NB4 (cell line): ENCODE data around the gene ZBTB9.

Source experiments
- CTCF ChIP-seq: IDR thresholded peaks from one replicate; pipeline ENCODE4 v1.5.1; 2012; ENCODE audit warnings: low read depth, low read length
- POLR2A ChIP-seq: IDR thresholded peaks from 2 replicates; pipeline ENCODE4 v1.6.1; 2011; ENCODE audit warnings: mild to moderate bottlenecking; ENCODE audit not compliant: insufficient read length; ENCODE audit errors: extremely low read depth

- TF ChIP-seq POLR2A (no peak), CTCF (no peak)
These were observed 25.2 kb upstream of the ZBTB9 start for GRCh38 chr6:33428966-33429749.
